Sigmoid colon (tissue), 4 donors: ENCODE measurements around the gene ZSCAN4.

Experiments used
- POLR2AphosphoS5 ChIP-seq, 4 donors: sonication (generic); formaldehyde crosslinking; IDR thresholded peaks; one replicate each; pipeline ENCODE4 v1.6.1; 2017; ENCODE audit warnings: antibody characterized with exemption in 4 of 4
- TF ChIP-seq, protein P1 (sequence below), 4 experiments: fragments of 450-650 bp in 3 of 4; fragments of 200-600 bp in 1 of 4; IDR thresholded peaks; one replicate each; pipeline ENCODE4 v1.5.1; 2016 to 2019; ENCODE audit warnings: antibody characterized with exemption in 4 of 4, mild to moderate bottlenecking in 3 of 4, moderate library complexity in 2 of 4

DNA sequence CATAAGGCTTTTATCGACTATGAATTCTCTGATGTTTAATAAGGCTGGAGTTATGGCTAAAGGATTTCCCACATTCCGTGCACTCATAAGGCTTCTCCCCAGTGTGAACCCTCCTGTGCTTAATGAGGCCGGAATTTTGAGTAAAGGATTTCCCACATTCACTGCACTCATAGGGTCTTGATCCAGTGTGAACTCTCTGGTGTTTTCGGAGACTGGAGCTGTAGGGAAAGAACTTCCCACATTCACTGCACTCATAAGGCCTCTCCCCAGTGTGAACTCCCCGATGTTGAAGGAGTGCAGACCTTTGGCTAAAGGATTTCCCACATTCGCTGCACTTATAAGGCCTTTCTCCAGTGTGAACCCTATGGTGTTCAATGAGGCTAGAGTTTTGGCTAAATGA, 32.9 kb downstream of the ZSCAN4 start:
- TF ChIP-seq, protein P1, sequence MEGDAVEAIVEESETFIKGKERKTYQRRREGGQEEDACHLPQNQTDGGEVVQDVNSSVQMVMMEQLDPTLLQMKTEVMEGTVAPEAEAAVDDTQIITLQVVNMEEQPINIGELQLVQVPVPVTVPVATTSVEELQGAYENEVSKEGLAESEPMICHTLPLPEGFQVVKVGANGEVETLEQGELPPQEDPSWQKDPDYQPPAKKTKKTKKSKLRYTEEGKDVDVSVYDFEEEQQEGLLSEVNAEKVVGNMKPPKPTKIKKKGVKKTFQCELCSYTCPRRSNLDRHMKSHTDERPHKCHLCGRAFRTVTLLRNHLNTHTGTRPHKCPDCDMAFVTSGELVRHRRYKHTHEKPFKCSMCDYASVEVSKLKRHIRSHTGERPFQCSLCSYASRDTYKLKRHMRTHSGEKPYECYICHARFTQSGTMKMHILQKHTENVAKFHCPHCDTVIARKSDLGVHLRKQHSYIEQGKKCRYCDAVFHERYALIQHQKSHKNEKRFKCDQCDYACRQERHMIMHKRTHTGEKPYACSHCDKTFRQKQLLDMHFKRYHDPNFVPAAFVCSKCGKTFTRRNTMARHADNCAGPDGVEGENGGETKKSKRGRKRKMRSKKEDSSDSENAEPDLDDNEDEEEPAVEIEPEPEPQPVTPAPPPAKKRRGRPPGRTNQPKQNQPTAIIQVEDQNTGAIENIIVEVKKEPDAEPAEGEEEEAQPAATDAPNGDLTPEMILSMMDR (IDR thresholded peaks at IDR 0.05), result no peak
- no peak for TF ChIP-seq POLR2AphosphoS5 (IDR thresholded peaks at IDR 0.05)
